GM23338 (cell line): ENCODE results near the gene VKORC1L1. TPM values are rescaled to one million over a fixed set of nuclear protein-coding genes. Genes with fewer than 3 reads are reported as not detected.
"Not testable (repeated sequence)": the region's sequence is repeated elsewhere in the genome, so short reads cannot be mapped to it uniquely, and the experiment has no call there.

Experiments used
- ATAC-seq: fragments of 200-7000 bp; cut with Tn5 transposase; 3 replicates; pipeline ENCODE4 v1.9.1; 2020
- DNase-seq: peaks from one replicate; pipeline ENCODE4 v3.0.0-alpha.2; 2015; ENCODE audit warnings: low spot score
- H2AFZ ChIP-seq: fragments of 200-600 bp; sonication (generic); 2 replicates; pipeline ENCODE4 v1.8.0; 2016; ENCODE audit warnings: antibody characterized with exemption, mild to moderate bottlenecking, moderate library complexity
- H3F3A ChIP-seq: fragments of 200-600 bp; sonication (generic); replicated peaks from 2 replicates; pipeline ENCODE4 v1.8.0; 2017; ENCODE audit warnings: antibody characterized with exemption, mixed run types, low read depth
- H3K27ac ChIP-seq: fragments of 200-600 bp; sonication (generic); 2 replicates; pipeline ENCODE4 v1.6.1; 2016; ENCODE audit warnings: low read depth
- H3K27me3 ChIP-seq: fragments of 200-600 bp; sonication (generic); 2 replicates; pipeline ENCODE4 v1.8.0; 2016; ENCODE audit warnings: mild to moderate bottlenecking, mixed run types, moderate library complexity; ENCODE audit not compliant: insufficient read depth
- H3K36me3 ChIP-seq: fragments of 200-600 bp; sonication (generic); 2 replicates; pipeline ENCODE4 v1.8.0; 2016; ENCODE audit warnings: mild to moderate bottlenecking; ENCODE audit not compliant: insufficient read depth
- H3K4me1 ChIP-seq: fragments of 200-600 bp; sonication (generic); 2 replicates; pipeline ENCODE4 v1.8.0; 2016; ENCODE audit warnings: mild to moderate bottlenecking, moderate library complexity; ENCODE audit not compliant: insufficient read depth
- H3K4me2 ChIP-seq: fragments of 200-600 bp; sonication (generic); 2 replicates; pipeline ENCODE4 v1.7.1; 2017; ENCODE audit warnings: mixed run types
- H3K4me3 ChIP-seq: fragments of 200-600 bp; sonication (generic); 2 replicates; pipeline ENCODE4 v1.6.1; 2016; ENCODE audit warnings: mixed run types
- H3K79me2 ChIP-seq: fragments of 200-600 bp; sonication (generic); replicated peaks from 2 replicates; pipeline ENCODE4 v1.8.0; 2017; ENCODE audit warnings: mild to moderate bottlenecking; ENCODE audit not compliant: insufficient read depth
- H3K9me2 ChIP-seq: fragments of 200-600 bp; sonication (generic); 2 replicates; pipeline ENCODE4 v1.8.0; 2017; ENCODE audit not compliant: insufficient read depth
- H4K20me1 ChIP-seq: fragments of 200-600 bp; sonication (generic); replicated peaks from 2 replicates; pipeline ENCODE4 v1.8.0; 2017; ENCODE audit warnings: mild to moderate bottlenecking; ENCODE audit not compliant: insufficient read depth
- H3K27ac Mint-ChIP-seq: 2 replicates; pipeline ENCODE4 v1.8.0; 2020; ENCODE audit warnings: inconsistent platforms, mild to moderate bottlenecking, moderate library complexity, mixed read lengths
- H3K27me3 Mint-ChIP-seq: 3 replicates; pipeline ENCODE4 v1.8.0; 2022; ENCODE audit warnings: low read depth, mild to moderate bottlenecking, moderate library complexity, mixed read lengths, inconsistent platforms; ENCODE audit not compliant: insufficient read depth, poor library complexity
- H3K36me3 Mint-ChIP-seq: 3 replicates; pipeline ENCODE4 v1.8.0; 2021; ENCODE audit warnings: low read depth, mild to moderate bottlenecking, inconsistent platforms, moderate library complexity, mixed read lengths
- H3K4me1 Mint-ChIP-seq: 3 replicates; pipeline ENCODE4 v1.8.0; 2020; ENCODE audit warnings: mild to moderate bottlenecking, inconsistent platforms, mixed read lengths
- H3K4me3 Mint-ChIP-seq: 3 replicates; pipeline ENCODE4 v1.8.0; 2021; ENCODE audit warnings: moderate library complexity, mild to moderate bottlenecking, inconsistent platforms, mixed read lengths
- H3K9me3 Mint-ChIP-seq: 3 replicates; pipeline ENCODE4 v1.8.0; 2020; ENCODE audit warnings: moderate library complexity, mild to moderate bottlenecking, inconsistent platforms, mixed read lengths
- CREB1 ChIP-seq: fragments of 250-450 bp; sonication (Bioruptor Pico); IDR thresholded peaks from 2 replicates; pipeline ENCODE4 v1.5.0; 2020; ENCODE audit warnings: low read depth, mild to moderate bottlenecking, moderate library complexity
- JUNB ChIP-seq: IDR thresholded peaks from one replicate; pipeline ENCODE4 v1.6.1; 2016; ENCODE audit warnings: antibody characterized with exemption; ENCODE audit not compliant: unreplicated experiment
- NANOG ChIP-seq: IDR thresholded peaks from 2 replicates; pipeline ENCODE4 v1.6.1; 2016; ENCODE audit warnings: antibody characterized with exemption, borderline replicate concordance
- ZNF114 ChIP-seq: fragments of 250-450 bp; sonication (Bioruptor Pico); IDR thresholded peaks from 2 replicates; pipeline ENCODE4 v1.5.0; 2020; ENCODE audit warnings: mild to moderate bottlenecking, moderate library complexity
- polyA plus RNA-seq: library from polyadenylated mRNA; unstranded; fragments of >200 nt; fragmentation: Nextera tagmentation; extraction: Ambion mirVana; gene quantifications from 2 replicates; pipeline ENCODE4 v1.2.1, GENCODE V29; 2016
- total RNA-seq: library from RNA; depleted of rRNA; stranded (reverse); fragments of >200 nt; shearing (Covaris generic); gene quantifications from 2 replicates; pipeline ENCODE4 v1.2.3, GENCODE V29; 2014
- TF ChIP-seq, protein P1 (sequence below): IDR thresholded peaks from one replicate; pipeline ENCODE4 v1.6.1; 2018; ENCODE audit warnings: antibody characterized with exemption; ENCODE audit not compliant: unreplicated experiment

Gene VKORC1L1
- total and polyA plus RNA-seq, 2 experiments from 2014 or later = 21.5 to 30.3 TPM

DNA sequence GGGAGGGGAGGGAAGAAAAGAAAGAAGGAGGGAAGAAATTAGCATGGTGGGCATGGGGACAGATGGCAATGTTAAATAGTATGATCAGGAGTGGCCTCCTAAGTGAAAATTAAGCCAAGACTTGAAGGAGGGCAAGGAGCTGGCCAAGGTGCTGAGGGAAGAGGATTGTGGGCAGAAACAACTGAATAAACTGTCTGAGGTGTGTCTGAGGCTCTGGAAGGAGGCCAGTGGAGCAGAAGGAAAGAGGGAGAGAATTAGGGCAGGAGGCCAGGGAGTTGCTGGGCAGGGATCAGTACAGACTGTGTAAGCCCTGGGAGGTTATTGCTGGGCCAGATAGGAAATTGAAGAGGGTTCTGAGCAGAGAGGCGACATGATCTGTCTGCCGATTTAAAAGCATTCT is 40.6 kb upstream of the VKORC1L1 start:
- Histone ChIP-seq H2AFZ (no peak overlapping the region), H4K20me1 (no peaks in the 10 kb centered on the region), H3K27ac (no peak overlapping the region), H3K79me2 (no peaks in the 10 kb centered on the region), H3K36me3 (no peaks in the 10 kb centered on the region), H3K9me2 (no peaks in the 10 kb centered on the region), H3F3A (no peaks in the 10 kb centered on the region), H3K4me3 (no peak overlapping the region), H3K27me3 (no peaks in the 10 kb centered on the region), H3K4me1 (no peaks in the 10 kb centered on the region), H3K4me2 (no peak overlapping the region)
- Mint-ChIP-seq H3K4me3 (no peak overlapping the region), H3K9me3 (no peaks in the 10 kb centered on the region), H3K36me3 (no peaks in the 10 kb centered on the region), H3K27me3 (peaks cover 6% of the 10 kb centered on the region), H3K4me1 (no peaks in the 10 kb centered on the region), H3K27ac (no peak overlapping the region)
- DNase-seq = peak; percentile 51
- TF ChIP-seq NANOG (no peak), ZNF114 (no peak), JUNB (no peak)
- TF ChIP-seq, protein P1, sequence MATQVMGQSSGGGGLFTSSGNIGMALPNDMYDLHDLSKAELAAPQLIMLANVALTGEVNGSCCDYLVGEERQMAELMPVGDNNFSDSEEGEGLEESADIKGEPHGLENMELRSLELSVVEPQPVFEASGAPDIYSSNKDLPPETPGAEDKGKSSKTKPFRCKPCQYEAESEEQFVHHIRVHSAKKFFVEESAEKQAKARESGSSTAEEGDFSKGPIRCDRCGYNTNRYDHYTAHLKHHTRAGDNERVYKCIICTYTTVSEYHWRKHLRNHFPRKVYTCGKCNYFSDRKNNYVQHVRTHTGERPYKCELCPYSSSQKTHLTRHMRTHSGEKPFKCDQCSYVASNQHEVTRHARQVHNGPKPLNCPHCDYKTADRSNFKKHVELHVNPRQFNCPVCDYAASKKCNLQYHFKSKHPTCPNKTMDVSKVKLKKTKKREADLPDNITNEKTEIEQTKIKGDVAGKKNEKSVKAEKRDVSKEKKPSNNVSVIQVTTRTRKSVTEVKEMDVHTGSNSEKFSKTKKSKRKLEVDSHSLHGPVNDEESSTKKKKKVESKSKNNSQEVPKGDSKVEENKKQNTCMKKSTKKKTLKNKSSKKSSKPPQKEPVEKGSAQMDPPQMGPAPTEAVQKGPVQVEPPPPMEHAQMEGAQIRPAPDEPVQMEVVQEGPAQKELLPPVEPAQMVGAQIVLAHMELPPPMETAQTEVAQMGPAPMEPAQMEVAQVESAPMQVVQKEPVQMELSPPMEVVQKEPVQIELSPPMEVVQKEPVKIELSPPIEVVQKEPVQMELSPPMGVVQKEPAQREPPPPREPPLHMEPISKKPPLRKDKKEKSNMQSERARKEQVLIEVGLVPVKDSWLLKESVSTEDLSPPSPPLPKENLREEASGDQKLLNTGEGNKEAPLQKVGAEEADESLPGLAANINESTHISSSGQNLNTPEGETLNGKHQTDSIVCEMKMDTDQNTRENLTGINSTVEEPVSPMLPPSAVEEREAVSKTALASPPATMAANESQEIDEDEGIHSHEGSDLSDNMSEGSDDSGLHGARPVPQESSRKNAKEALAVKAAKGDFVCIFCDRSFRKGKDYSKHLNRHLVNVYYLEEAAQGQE = peak; percentile 77
- no peak for ATAC-seq

DNA sequence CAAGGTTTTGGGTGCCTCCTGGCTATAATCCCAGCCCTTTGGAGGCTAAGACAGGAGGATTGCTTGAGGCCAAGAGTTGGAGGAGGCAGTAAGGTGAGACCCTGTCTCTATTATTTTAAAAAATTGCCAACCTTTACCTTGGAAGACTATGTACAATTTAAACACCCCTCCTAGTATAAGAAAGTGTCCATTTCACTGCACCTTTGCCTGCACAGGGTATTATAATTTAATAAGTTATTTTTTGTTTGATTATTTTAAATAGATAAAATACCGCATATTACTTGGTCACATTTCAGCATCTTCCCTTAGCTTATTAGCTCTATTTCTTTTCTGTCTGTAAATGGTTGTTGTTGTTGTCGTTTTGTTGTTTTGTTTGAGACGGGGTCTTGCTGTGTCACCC is 36.2 kb upstream of the VKORC1L1 start:
- H3K9me2 ChIP-seq = not testable (repeated sequence)

DNA sequence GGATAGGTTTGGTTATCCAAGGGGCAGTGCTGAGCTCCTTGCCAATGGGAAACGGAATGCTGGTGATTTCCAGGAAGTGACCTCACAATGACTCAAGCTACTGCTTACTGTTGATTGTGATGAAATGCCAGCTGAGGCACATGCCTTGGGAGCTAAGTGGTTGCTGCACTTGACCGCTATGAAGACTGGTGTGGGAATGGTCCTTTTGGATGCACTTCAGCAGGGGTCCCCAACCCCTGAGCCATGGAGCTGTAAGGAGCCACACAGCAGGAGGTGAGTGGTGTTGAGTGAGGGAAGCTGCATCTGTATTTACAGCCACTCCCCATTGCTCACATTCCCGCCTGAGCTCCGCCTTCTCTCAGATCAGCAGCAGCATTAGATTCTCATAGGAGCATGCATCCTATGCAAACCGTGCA is 35.3 kb upstream of the VKORC1L1 start:
- H3K27me3 ChIP-seq, H3K36me3 ChIP-seq, H3K27ac ChIP-seq, H3K4me2 ChIP-seq, H3K4me1 ChIP-seq, H3F3A ChIP-seq, H3K79me2 ChIP-seq, H3K9me3 Mint-ChIP-seq, ATAC-seq, H4K20me1 ChIP-seq, H3K4me1 Mint-ChIP-seq, H3K4me3 Mint-ChIP-seq, H3K4me3 ChIP-seq, H3K9me2 ChIP-seq, H2AFZ ChIP-seq: not testable (repeated sequence)
- H3K36me3 Mint-ChIP-seq = peaks cover 25% of the 10 kb centered on the region
- peak; percentile 58 for DNase-seq
- peak; percentile 46; the same call in 1 of the 2 replicates for TF ChIP-seq CREB1 (CRISPR knock-in tag)
- peaks cover 17% of the 10 kb centered on the region for H3K27me3 Mint-ChIP-seq
- H3K27ac Mint-ChIP-seq = peak overlapping the region; percentile 44; the same call in 1 of the 2 replicates

More for the DNA sequence above, 36.2 kb upstream of the VKORC1L1 start:
- H3K4me1 Mint-ChIP-seq, H3K4me3 Mint-ChIP-seq, H4K20me1 ChIP-seq, H3K4me3 ChIP-seq, ATAC-seq, H3K27me3 ChIP-seq, H3K4me2 ChIP-seq, DNase-seq, H3K27ac ChIP-seq, H3F3A ChIP-seq, H3K27ac Mint-ChIP-seq, H3K9me3 Mint-ChIP-seq, H3K79me2 ChIP-seq, H3K36me3 ChIP-seq, H3K4me1 ChIP-seq, H2AFZ ChIP-seq: not testable (repeated sequence)
- H3K36me3 Mint-ChIP-seq = peaks cover 25% of the 10 kb centered on the region
- peaks cover 21% of the 10 kb centered on the region for H3K27me3 Mint-ChIP-seq
